Measurements from ENCODE around the gene KLB. TPM values are rescaled to one million over a fixed set of nuclear protein-coding genes. Genes with fewer than 3 reads are reported as not detected.
A peak's percentile ranks its signal among the peaks of the same experiment; 100 is the strongest.
"Not testable (repeated sequence)": the region's sequence is repeated elsewhere in the genome, so short reads cannot be mapped to it uniquely, and the experiment has no call there.

Gene KLB
- total RNA-seq, 2 experiments from 2014 or later, result not detected

DNA sequence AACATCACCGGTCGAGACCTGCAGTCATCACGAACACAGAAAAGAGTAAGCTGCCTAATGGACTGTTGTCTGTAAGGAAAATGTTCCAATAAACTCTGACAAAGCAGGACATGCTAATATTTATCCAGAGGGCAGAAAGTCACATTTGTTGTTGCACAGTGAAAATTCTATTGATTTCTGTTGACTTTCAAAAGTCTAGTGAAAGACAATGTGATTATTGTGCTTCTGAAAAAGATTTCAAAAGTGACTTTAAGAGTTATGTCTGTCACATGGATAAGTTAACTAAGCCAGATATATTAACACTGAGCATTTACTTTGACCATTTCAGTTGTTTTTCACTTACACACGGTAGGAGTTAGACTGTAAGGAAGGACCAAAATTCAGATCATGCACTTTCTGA lies 31.3 kb upstream of the KLB start:
- intact Hi-C loops (cut with DNase I, micrococcal nuclease), result no loop called here
- H3K36me3 Mint-ChIP-seq (ENCODE audit: low read depth), result peaks cover 3% of the 10 kb centered on the region
- no peak for DNase-seq
- POLR2A ChIA-PET, result no interaction called here
- no peaks in the 10 kb centered on the region for H3K4me1 Mint-ChIP-seq
- no peak overlapping the region for H3K4me3 Mint-ChIP-seq
- no peak overlapping the region for H3K27ac Mint-ChIP-seq
- H3K27me3 Mint-ChIP-seq, result peaks cover 18% of the 10 kb centered on the region
- peaks cover 15% of the 10 kb centered on the region for H3K9me3 Mint-ChIP-seq (ENCODE audit: low read depth)
- CTCF ChIA-PET, result interaction anchor here (0.9 kb wide), 1 partner anchor 9 kb away, joined by 3 read pairs; the partner anchor contains the start of gene RFC1
- ATAC-seq, result no peak

GRCh38 chr4:39383690-39384089 lies 23.0 kb upstream of the KLB start:
- Mint-ChIP-seq H3K4me1 (no peaks in the 10 kb centered on the region), H3K9me3 (ENCODE audit: low read depth) (peaks cover 6% of the 10 kb centered on the region), H3K27me3 (peaks cover 21% of the 10 kb centered on the region), H3K36me3 (ENCODE audit: low read depth) (no peaks in the 10 kb centered on the region), H3K4me3 (no peak overlapping the region), H3K27ac (no peak overlapping the region)
- ChIA-PET POLR2A (no interaction called here), CTCF (interaction anchor here (0.5 to 0.7 kb wide), 3 partner anchors 10 to 250 kb away, joined by 3 read pairs; no protein-coding TSS in a partner anchor)
- ATAC-seq (no peak), DNase-seq (peak; percentile 11)
- intact Hi-C loops (cut with DNase I, micrococcal nuclease), result no loop called here

DNA sequence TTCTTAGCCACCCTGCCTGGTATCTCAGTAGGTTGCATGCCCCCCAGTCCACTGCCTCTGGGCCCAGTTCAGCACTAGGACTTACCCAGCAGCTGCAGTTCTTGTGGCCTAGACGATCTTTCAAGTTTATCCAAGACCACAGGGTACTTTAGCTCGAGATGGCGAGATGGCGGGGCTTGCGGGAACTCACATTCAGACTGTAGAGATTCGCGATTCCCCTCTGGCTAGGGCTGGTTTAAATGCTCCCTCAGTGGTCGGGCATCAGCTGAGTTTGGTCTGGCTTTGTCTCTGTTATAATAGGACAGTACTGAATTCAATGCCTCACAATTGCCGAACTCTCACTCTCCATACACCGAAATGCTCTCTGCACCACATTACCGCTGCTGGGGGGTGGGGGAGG lies 22.2 kb upstream of the KLB start:
- Mint-ChIP-seq H3K4me3 (no peak overlapping the region), H3K27ac (no peak overlapping the region), H3K27me3 (peaks cover 14% of the 10 kb centered on the region), H3K36me3 (ENCODE audit: low read depth) (no peaks in the 10 kb centered on the region), H3K9me3 (ENCODE audit: low read depth) (peaks cover 6% of the 10 kb centered on the region), H3K4me1 (no peaks in the 10 kb centered on the region)
- DNase-seq (no peak), ATAC-seq (no peak)
- POLR2A ChIA-PET, result no interaction called here
- CTCF ChIA-PET, result no interaction called here
- intact Hi-C loops (cut with DNase I, micrococcal nuclease), result no loop called here

- H3K4me1 Mint-ChIP-seq, result no peaks in the 10 kb centered on the region
- ATAC-seq (no peak), DNase-seq (no peak)
- H3K9me3 Mint-ChIP-seq (ENCODE audit: low read depth), result no peaks in the 10 kb centered on the region
- no peak overlapping the region for H3K27ac Mint-ChIP-seq
- no peak overlapping the region for H3K4me3 Mint-ChIP-seq
- ChIA-PET POLR2A (no interaction called here), CTCF (no interaction called here)
- intact Hi-C loops (cut with DNase I, micrococcal nuclease), result no loop called here
- peaks cover 3% of the 10 kb centered on the region for H3K27me3 Mint-ChIP-seq
- H3K36me3 Mint-ChIP-seq (ENCODE audit: low read depth), result no peaks in the 10 kb centered on the region
These were observed 16.1 kb upstream of the KLB start for GRCh38 chr4:39390603-39391002.

GRCh38 chr4:39394706-39395105 lies 12.0 kb upstream of the KLB start:
- H3K4me1 Mint-ChIP-seq, result no peaks in the 10 kb centered on the region
- no peaks in the 10 kb centered on the region for H3K9me3 Mint-ChIP-seq (ENCODE audit: low read depth)
- intact Hi-C loops (cut with DNase I, micrococcal nuclease), result no loop called here
- DNase-seq (no peak), ATAC-seq (no peak)
- peaks cover 3% of the 10 kb centered on the region for H3K27me3 Mint-ChIP-seq
- no peak overlapping the region for H3K27ac Mint-ChIP-seq
- ChIA-PET CTCF (interaction anchor here (0.7 kb wide), 1 partner anchor 79 kb away, joined by 3 read pairs; no protein-coding TSS in a partner anchor), POLR2A (no interaction called here)
- no peak overlapping the region for H3K4me3 Mint-ChIP-seq
- no peaks in the 10 kb centered on the region for H3K36me3 Mint-ChIP-seq (ENCODE audit: low read depth)

- H3K4me3 Mint-ChIP-seq; POLR2A ChIA-PET; H3K36me3 Mint-ChIP-seq (ENCODE audit: low read depth): not testable (repeated sequence)
These were observed 5.1 kb upstream of the KLB start for GRCh38 chr4:39401640-39402039.

DNA sequence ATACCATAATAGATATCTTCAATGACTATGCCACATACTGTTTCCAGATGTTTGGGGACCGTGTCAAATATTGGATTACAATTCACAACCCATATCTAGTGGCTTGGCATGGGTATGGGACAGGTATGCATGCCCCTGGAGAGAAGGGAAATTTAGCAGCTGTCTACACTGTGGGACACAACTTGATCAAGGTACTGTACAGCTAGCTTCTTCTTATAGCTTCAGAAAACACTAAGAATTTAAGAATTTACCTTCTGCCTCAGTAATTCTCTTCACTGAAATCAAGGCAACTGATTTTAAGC lies 805 bp downstream of the KLB start:
- CTCF ChIA-PET, result interaction anchor here (1.2 to 1.6 kb wide), 4 partner anchors 9 to 78 kb away, joined by 3 to 6 read pairs (median 4); no protein-coding TSS in a partner anchor
- no peak overlapping the region for H3K27ac Mint-ChIP-seq
- no peak for ATAC-seq
- H3K4me1 Mint-ChIP-seq, result no peaks in the 10 kb centered on the region
- H3K9me3 Mint-ChIP-seq (ENCODE audit: low read depth), result no peaks in the 10 kb centered on the region
- H3K27me3 Mint-ChIP-seq, result no peaks in the 10 kb centered on the region
- no peak for DNase-seq
- POLR2A ChIA-PET, result no interaction called here
- no peak overlapping the region for H3K4me3 Mint-ChIP-seq
- intact Hi-C loops (cut with DNase I, micrococcal nuclease), result no loop called here
- H3K36me3 Mint-ChIP-seq (ENCODE audit: low read depth), result no peaks in the 10 kb centered on the region

More at GRCh38 chr4:39401640-39402039, 5.1 kb upstream of the KLB start:
- H3K9me3 Mint-ChIP-seq (ENCODE audit: low read depth); H3K27me3 Mint-ChIP-seq; H3K27ac Mint-ChIP-seq; H3K4me1 Mint-ChIP-seq; CTCF ChIA-PET; DNase-seq; intact Hi-C loops (cut with DNase I, micrococcal nuclease); ATAC-seq: not testable (repeated sequence)

DNA sequence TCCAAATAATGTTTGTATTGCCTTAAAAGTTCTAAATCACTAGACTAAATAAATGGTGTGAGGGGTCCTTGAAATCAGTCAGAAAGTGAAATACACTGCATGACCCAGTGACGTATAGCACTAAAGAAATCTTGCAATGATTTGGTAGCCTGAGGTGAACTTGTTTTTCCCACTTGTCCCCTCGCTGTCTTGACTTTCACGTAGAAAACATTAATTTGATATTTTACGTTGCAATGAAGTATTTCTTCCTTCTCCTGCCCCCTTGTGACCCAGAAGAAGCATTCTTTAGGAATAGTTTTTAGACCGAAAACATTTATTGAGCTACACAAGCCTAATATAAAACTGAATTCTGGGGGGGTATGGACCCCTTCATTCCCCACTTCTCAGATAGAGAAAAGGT lies 3.7 kb downstream of the KLB start:
- ATAC-seq (no peak), DNase-seq (no peak)
- ChIA-PET CTCF (no interaction called here), POLR2A (interaction anchor here (0.5 kb wide), 1 partner anchor 1278 kb away, joined by 3 read pairs; no protein-coding TSS in a partner anchor)
- Mint-ChIP-seq H3K9me3 (ENCODE audit: low read depth) (no peaks in the 10 kb centered on the region), H3K27ac (no peak overlapping the region), H3K27me3 (no peaks in the 10 kb centered on the region), H3K4me1 (no peaks in the 10 kb centered on the region), H3K36me3 (ENCODE audit: low read depth) (no peaks in the 10 kb centered on the region), H3K4me3 (no peak overlapping the region)
- intact Hi-C loops (cut with DNase I, micrococcal nuclease), result no loop called here

GRCh38 chr4:39411561-39411960 lies 4.8 kb downstream of the KLB start:
- DNase-seq; H3K9me3 Mint-ChIP-seq (ENCODE audit: low read depth); H3K4me1 Mint-ChIP-seq; H3K27ac Mint-ChIP-seq; ATAC-seq; H3K36me3 Mint-ChIP-seq (ENCODE audit: low read depth); H3K27me3 Mint-ChIP-seq; intact Hi-C loops (cut with DNase I, micrococcal nuclease); H3K4me3 Mint-ChIP-seq: not testable (repeated sequence)
- ChIA-PET CTCF (interaction anchor here (0.6 kb wide), 1 partner anchor 8 kb away, joined by 3 read pairs; no protein-coding TSS in a partner anchor), POLR2A (interaction anchor here (0.7 kb wide), 1 partner anchor 1380 kb away, joined by 3 read pairs; no protein-coding TSS in a partner anchor)

GRCh38 chr4:39415678-39416283 lies 9.1 kb downstream of the KLB start:
- ATAC-seq (no peak), DNase-seq (no peak)
- Mint-ChIP-seq H3K36me3 (ENCODE audit: low read depth) (no peaks in the 10 kb centered on the region), H3K27ac (no peak overlapping the region), H3K27me3 (no peaks in the 10 kb centered on the region), H3K4me1 (no peaks in the 10 kb centered on the region), H3K9me3 (ENCODE audit: low read depth) (no peaks in the 10 kb centered on the region), H3K4me3 (no peak overlapping the region)
- intact Hi-C loops (cut with DNase I, micrococcal nuclease), result no loop called here
- POLR2A ChIA-PET, result no interaction called here
- CTCF ChIA-PET, result no interaction called here

GRCh38 chr4:39422247-39422646 lies 15.5 kb downstream of the KLB start:
- intact Hi-C loops (cut with DNase I, micrococcal nuclease), result no loop called here
- Mint-ChIP-seq H3K4me3 (no peak overlapping the region), H3K4me1 (no peaks in the 10 kb centered on the region), H3K9me3 (ENCODE audit: low read depth) (no peaks in the 10 kb centered on the region), H3K36me3 (ENCODE audit: low read depth) (no peaks in the 10 kb centered on the region), H3K27me3 (no peaks in the 10 kb centered on the region), H3K27ac (no peak overlapping the region)
- no peak for DNase-seq
- ATAC-seq, result no peak
- ChIA-PET POLR2A (no interaction called here), CTCF (no interaction called here)

- POLR2A ChIA-PET; H3K4me3 Mint-ChIP-seq; intact Hi-C loops (cut with DNase I, micrococcal nuclease); CTCF ChIA-PET; H3K27ac Mint-ChIP-seq; ATAC-seq; H3K36me3 Mint-ChIP-seq (ENCODE audit: low read depth); DNase-seq; H3K27me3 Mint-ChIP-seq; H3K9me3 Mint-ChIP-seq (ENCODE audit: low read depth); H3K4me1 Mint-ChIP-seq: not testable (repeated sequence)
These were observed 18.6 kb downstream of the KLB start for GRCh38 chr4:39425297-39425696.

DNA sequence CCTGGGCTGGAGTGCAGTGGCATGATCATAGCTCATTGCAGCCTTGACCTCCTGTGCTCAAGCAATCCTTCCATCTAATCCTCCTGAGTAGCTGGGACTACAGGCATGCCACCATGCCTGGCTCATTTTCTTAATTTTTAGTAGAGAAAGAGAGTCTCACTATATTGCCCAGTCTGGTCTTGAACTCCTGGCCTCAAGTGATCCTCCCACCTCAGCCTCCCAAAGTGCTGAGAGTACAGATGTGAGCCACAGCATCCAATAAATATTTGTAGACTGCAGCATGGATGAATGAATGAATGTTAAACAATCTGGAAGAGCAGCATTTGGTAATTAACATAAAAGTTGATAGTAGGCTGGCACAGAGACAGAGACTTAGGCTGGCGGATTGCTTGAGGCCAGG lies 20.0 kb downstream of the KLB start:
- H3K4me1 Mint-ChIP-seq, result no peaks in the 10 kb centered on the region
- no peak overlapping the region for H3K27ac Mint-ChIP-seq
- no peaks in the 10 kb centered on the region for H3K27me3 Mint-ChIP-seq

More for the DNA sequence above, 20.0 kb downstream of the KLB start:
- ATAC-seq (no peak), DNase-seq (no peak)
- ChIA-PET POLR2A (no interaction called here), CTCF (no interaction called here)
- H3K9me3 Mint-ChIP-seq (ENCODE audit: low read depth), result no peaks in the 10 kb centered on the region
- intact Hi-C loops (cut with DNase I, micrococcal nuclease), result no loop called here
- no peaks in the 10 kb centered on the region for H3K36me3 Mint-ChIP-seq (ENCODE audit: low read depth)
- no peak overlapping the region for H3K4me3 Mint-ChIP-seq
